ENCODE data around the gene MAP4K4.

- TF ChIP-seq EZH2 (IDR thresholded peaks at IDR 0.05; ENCODE audit: insufficient read depth, poor library complexity, severe bottlenecking) (no peak), EZH2phosphoT487 (IDR thresholded peaks at IDR 0.05; ENCODE audit: insufficient read depth, low read depth) (no peak)
Measured at GRCh38 chr2:101854877-101855276, 157.4 kb downstream of the MAP4K4 start.

All from GM23248 (cell line).